Mesenchymal stem cell (in vitro differentiated cells and primary cell): ENCODE data around the gene C1orf174.

Source experiments
- DNase-seq: peaks from one replicate; pipeline ENCODE4 v3.0.0-alpha.2; 2013
- H2AFZ ChIP-seq: one replicate; pipeline ENCODE4 v1.6.1; 2013; ENCODE audit warnings: low read depth, mild to moderate bottlenecking, control low read depth, inconsistent platforms, low read length, moderate library complexity
- H2AK5ac ChIP-seq: 2 replicates; pipeline ENCODE4 v1.6.1; 2013; ENCODE audit warnings: low read length, moderate library complexity, mild to moderate bottlenecking, inconsistent platforms; ENCODE audit not compliant: severe bottlenecking
- H2BK120ac ChIP-seq: one replicate; pipeline ENCODE4 v1.6.1; 2013; ENCODE audit warnings: low read depth, mild to moderate bottlenecking, inconsistent platforms, low read length, moderate library complexity
- H2BK12ac ChIP-seq, 2 experiments: one replicate each; pipeline ENCODE4 v1.6.1; 2013; ENCODE audit warnings: inconsistent platforms in 2 of 2, low read length in 2 of 2, mild to moderate bottlenecking in 2 of 2, moderate library complexity in 2 of 2, control low read depth in 1 of 2
- H2BK15ac ChIP-seq: one replicate; pipeline ENCODE4 v1.6.1; 2013; ENCODE audit warnings: mild to moderate bottlenecking, low read depth, inconsistent platforms; ENCODE audit not compliant: poor library complexity, severe bottlenecking
- H2BK5ac ChIP-seq: 2 replicates; pipeline ENCODE4 v1.6.1; 2013; ENCODE audit warnings: low read depth, mild to moderate bottlenecking, low read length, control low read depth, inconsistent platforms; ENCODE audit not compliant: poor library complexity, severe bottlenecking
- H3K14ac ChIP-seq, 2 experiments: one replicate each; pipeline ENCODE4 v1.6.1; 2013; ENCODE audit warnings: inconsistent platforms in 2 of 2, low read length in 2 of 2, control low read depth in 1 of 2, mild to moderate bottlenecking in 1 of 2, moderate library complexity in 1 of 2
- H3K18ac ChIP-seq, 2 experiments: one replicate each; pipeline ENCODE4 v1.6.1; 2013; ENCODE audit warnings: inconsistent platforms in 2 of 2, low read length in 2 of 2, control low read depth in 1 of 2, low read depth in 1 of 2, mild to moderate bottlenecking in 1 of 2
- H3K23ac ChIP-seq, 2 experiments: one replicate each; pipeline ENCODE4 v1.6.1; 2013; ENCODE audit warnings: inconsistent platforms in 2 of 2, low read length in 2 of 2, mild to moderate bottlenecking in 2 of 2, moderate library complexity in 2 of 2, control low read depth in 1 of 2
- H3K27ac ChIP-seq: 2 replicates; pipeline ENCODE4 v1.5.1; 2013; ENCODE audit warnings: mild to moderate bottlenecking, moderate library complexity, low read length, control low read depth, inconsistent platforms; ENCODE audit not compliant: poor library complexity, severe bottlenecking
- H3K27me3 ChIP-seq, 2 experiments: 2 replicates each; pipeline versions ENCODE4 v1.6.1 to v1.7.0; 2013; ENCODE audit warnings: low read length in 2 of 2, mild to moderate bottlenecking in 2 of 2, moderate library complexity in 2 of 2, control low read depth in 1 of 2, inconsistent platforms in 1 of 2; ENCODE audit not compliant: control insufficient read depth in 1 of 2, insufficient read depth in 1 of 2
- H3K36me3 ChIP-seq, 2 experiments: 2 replicates each; pipeline versions ENCODE4 v1.6.1 to v1.7.0; 2013; ENCODE audit warnings: low read length in 2 of 2, control low read depth in 1 of 2, inconsistent platforms in 1 of 2, low read depth in 1 of 2, mild to moderate bottlenecking in 1 of 2; ENCODE audit not compliant: insufficient read depth in 2 of 2, control insufficient read depth in 1 of 2
- H3K4ac ChIP-seq, 2 experiments: one replicate each; pipeline ENCODE4 v1.6.1; 2013; ENCODE audit warnings: inconsistent platforms in 2 of 2, low read length in 2 of 2, mild to moderate bottlenecking in 2 of 2, moderate library complexity in 2 of 2, control low read depth in 1 of 2, low read depth in 1 of 2
- H3K4me1 ChIP-seq: 2 replicates; pipeline ENCODE4 v1.6.1; 2013; ENCODE audit warnings: low read depth, low read length, control low read depth; ENCODE audit not compliant: control insufficient read depth, insufficient read depth
- H3K4me2 ChIP-seq: 2 replicates; pipeline ENCODE4 v1.6.1; 2013; ENCODE audit warnings: low read length, mild to moderate bottlenecking, inconsistent platforms; ENCODE audit not compliant: poor library complexity, severe bottlenecking
- H3K4me3 ChIP-seq, 2 experiments: 2 replicates each; pipeline versions ENCODE4 v1.5.1 to v1.7.0; 2013; ENCODE audit warnings: low read length in 2 of 2, mild to moderate bottlenecking in 2 of 2, control low read depth in 1 of 2, low read depth in 1 of 2; ENCODE audit not compliant: insufficient read depth in 1 of 2
- H3K79me1 ChIP-seq: replicated peaks from 2 replicates; pipeline ENCODE4 v1.6.1; 2013; ENCODE audit warnings: mild to moderate bottlenecking, control low read depth, low read length, inconsistent platforms; ENCODE audit not compliant: poor library complexity, severe bottlenecking
- H3K9ac ChIP-seq: 2 replicates; pipeline ENCODE4 v1.7.0; 2013; ENCODE audit warnings: mild to moderate bottlenecking, low read length, moderate library complexity
- H3K9me3 ChIP-seq: 2 replicates; pipeline ENCODE4 v1.7.0; 2013; ENCODE audit warnings: mild to moderate bottlenecking, low read length; ENCODE audit not compliant: control insufficient read depth
- H4K8ac ChIP-seq: one replicate; pipeline ENCODE4 v1.6.1; 2013; ENCODE audit warnings: inconsistent platforms, mild to moderate bottlenecking, low read length, moderate library complexity
- H4K91ac ChIP-seq: one replicate; pipeline ENCODE4 v1.6.1; 2013; ENCODE audit warnings: mild to moderate bottlenecking, low read length, inconsistent platforms
- WGBS: methylation state at CpG from one replicate; pipeline ENCODE4 v1.1.7; 2013; ENCODE audit warnings: mixed read lengths; 5-methylcytosine and 5-hydroxymethylcytosine counted together

The C1orf174 gene

GRCh38 chr1:3905953-3906671 is 6.0 kb upstream of the C1orf174 start:
- H2BK15ac ChIP-seq: no peak overlapping the region
- no peak overlapping the region for H3K27ac ChIP-seq
- WGBS: 89% methylated on average over 18 of the region's 18 CpGs
- DNase-seq: no peak
- no peak overlapping the region for H4K8ac ChIP-seq
- H3K4ac ChIP-seq: no peak overlapping the region
- H3K79me1 ChIP-seq: peaks cover 2% of the 10 kb centered on the region
- no peak overlapping the region for H3K18ac ChIP-seq
- no peak overlapping the region for H3K14ac ChIP-seq
- no peak overlapping the region for H4K91ac ChIP-seq
- no peak overlapping the region for H2AFZ ChIP-seq
- H3K9me3 ChIP-seq: no peaks in the 10 kb centered on the region
- H2BK12ac ChIP-seq: no peak overlapping the region
- peaks cover 15% of the 10 kb centered on the region for H3K4me1 ChIP-seq
- no peaks in the 10 kb centered on the region for H3K36me3 ChIP-seq
- H2AK5ac ChIP-seq: no peak overlapping the region
- H3K9ac ChIP-seq: no peak overlapping the region
- no peak overlapping the region for H3K23ac ChIP-seq
- peaks cover 22% of the 10 kb centered on the region in 2 experiments for H3K27me3 ChIP-seq
- no peak overlapping the region for H3K4me3 ChIP-seq
- no peak overlapping the region for H2BK120ac ChIP-seq
- H2BK5ac ChIP-seq: no peak overlapping the region
- H3K4me2 ChIP-seq: no peak overlapping the region

DNA sequence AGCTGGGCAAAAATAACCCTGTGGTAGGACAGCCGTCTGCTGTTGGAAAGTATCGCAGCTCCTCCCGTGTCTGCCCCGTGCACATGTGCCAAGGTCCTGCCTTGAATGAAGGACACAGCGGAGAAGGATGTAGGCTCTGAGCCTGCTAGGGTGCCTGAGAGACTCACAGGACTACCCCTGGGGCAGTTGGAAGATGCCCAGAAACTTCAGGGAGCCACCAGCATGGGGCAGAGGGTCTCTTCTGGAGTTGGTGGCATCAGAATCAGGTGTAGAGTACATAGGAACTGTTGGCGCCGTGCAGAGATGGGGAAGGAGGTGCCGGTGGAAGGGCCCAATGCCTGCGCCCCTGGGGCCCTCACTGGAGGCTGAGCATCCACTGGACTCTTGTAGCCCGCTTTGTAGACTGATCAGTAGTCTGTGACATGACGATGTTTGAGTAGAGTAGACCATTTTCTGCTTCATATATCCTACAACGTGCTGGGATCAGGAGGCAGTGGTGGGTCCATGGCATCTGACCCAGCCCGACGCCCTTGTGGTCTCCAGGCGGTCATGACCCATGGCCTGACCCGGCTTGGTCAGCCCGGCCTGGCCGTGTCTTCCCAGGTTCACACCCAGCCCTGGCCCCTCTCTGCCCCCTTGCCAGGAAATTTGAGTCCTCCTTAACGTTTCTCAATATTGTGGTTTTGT is 5.3 kb upstream of the C1orf174 start:
- Histone ChIP-seq H3K4ac (no peak overlapping the region), H3K27me3 (peaks cover 15% of the 10 kb centered on the region in 2 experiments), H4K8ac (no peak overlapping the region), H2BK5ac (no peak overlapping the region), H2BK120ac (no peak overlapping the region), H3K79me1 (peaks cover 2% of the 10 kb centered on the region), H3K23ac (no peak overlapping the region), H3K27ac (no peak overlapping the region), H3K14ac (no peak overlapping the region), H2BK12ac (no peak overlapping the region), H3K36me3 (no peaks in the 10 kb centered on the region), H3K18ac (no peak overlapping the region), H3K4me3 (no peak overlapping the region), H3K4me2 (no peak overlapping the region), H3K4me1 (peaks cover 9% of the 10 kb centered on the region), H4K91ac (no peak overlapping the region), H2BK15ac (no peak overlapping the region), H2AFZ (no peak overlapping the region), H3K9ac (no peak overlapping the region), H3K9me3 (no peaks in the 10 kb centered on the region), H2AK5ac (no peak overlapping the region)
- WGBS: 86% methylated on average over 19 of the region's 19 CpGs
- no peak for DNase-seq

- no peaks in the 10 kb centered on the region for H3K9me3 ChIP-seq
- no peak overlapping the region for H2BK12ac ChIP-seq
- H4K91ac ChIP-seq: no peak overlapping the region
- no peak overlapping the region for H2AK5ac ChIP-seq
- no peak for DNase-seq
- no peak overlapping the region for H3K4me2 ChIP-seq
- H3K14ac ChIP-seq: no peak overlapping the region
- no peak overlapping the region for H2AFZ ChIP-seq
- no peak overlapping the region for H3K27ac ChIP-seq
- H2BK5ac ChIP-seq: no peak overlapping the region
- peaks cover 9% of the 10 kb centered on the region in 2 experiments for H3K27me3 ChIP-seq
- H3K79me1 ChIP-seq: peaks cover 2% of the 10 kb centered on the region
- H3K4ac ChIP-seq: no peak overlapping the region
- no peak overlapping the region for H4K8ac ChIP-seq
- peaks cover 7% of the 10 kb centered on the region for H3K4me1 ChIP-seq
- H3K36me3 ChIP-seq: no peaks in the 10 kb centered on the region
- 88% methylated on average over 4 of the region's 4 CpGs for WGBS
- no peak overlapping the region for H3K4me3 ChIP-seq
- H2BK15ac ChIP-seq: no peak overlapping the region
- no peak overlapping the region for H2BK120ac ChIP-seq
- no peak overlapping the region for H3K9ac ChIP-seq
- no peak overlapping the region for H3K23ac ChIP-seq
- no peak overlapping the region for H3K18ac ChIP-seq
Measured at GRCh38 chr1:3904843-3905185, 4.7 kb upstream of the C1orf174 start.

DNA sequence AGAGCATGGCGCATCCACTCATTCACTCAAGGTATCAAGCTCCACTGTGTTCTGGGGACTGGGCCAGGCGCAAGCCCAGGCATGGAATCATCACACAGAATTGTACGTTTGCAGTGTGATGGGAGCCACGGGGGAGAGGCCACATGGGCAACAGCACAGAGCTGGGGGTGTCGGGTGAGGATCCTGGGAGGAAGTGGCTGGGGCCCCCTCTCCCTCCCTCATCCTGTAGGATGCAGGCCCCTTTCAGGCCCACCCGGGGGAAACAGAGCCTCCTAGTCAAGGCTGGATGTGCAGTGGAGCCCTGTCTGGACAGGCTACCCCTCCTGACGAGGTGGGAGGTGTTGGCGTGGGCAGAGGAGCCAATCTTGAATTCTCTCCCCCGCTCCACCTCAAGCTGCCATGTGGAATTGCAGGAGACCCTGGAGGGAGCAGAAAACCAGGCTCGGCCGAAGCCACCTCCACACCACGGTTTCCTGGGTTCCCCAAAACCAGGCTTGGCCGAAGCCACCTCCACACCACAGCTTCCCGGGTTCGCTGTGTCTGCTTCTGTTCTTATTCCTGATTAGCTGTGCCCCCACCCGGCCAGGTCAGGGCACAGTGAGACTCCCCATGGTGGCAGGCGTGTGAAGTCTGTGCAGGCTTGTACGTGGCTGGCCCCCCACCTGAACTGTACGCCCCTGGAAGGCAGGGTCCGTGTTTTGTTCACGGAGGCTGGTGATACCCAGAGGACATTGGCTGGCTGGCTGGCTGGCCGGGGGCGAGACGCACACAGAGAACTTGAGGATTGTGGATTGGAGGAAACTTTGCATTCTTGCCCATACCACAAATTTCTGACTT is 4.2 kb upstream of the C1orf174 start:
- H3K4ac ChIP-seq: no peak overlapping the region
- H3K14ac ChIP-seq: no peak overlapping the region
- H2BK5ac ChIP-seq: no peak overlapping the region
- H3K4me1 ChIP-seq: peaks cover 10% of the 10 kb centered on the region
- H3K79me1 ChIP-seq: peaks cover 2% of the 10 kb centered on the region
- no peak overlapping the region for H2AFZ ChIP-seq
- H3K4me2 ChIP-seq: no peak overlapping the region
- H3K18ac ChIP-seq: no peak overlapping the region
- H2BK15ac ChIP-seq: no peak overlapping the region
- H2AK5ac ChIP-seq: no peak overlapping the region
- H2BK120ac ChIP-seq: no peak overlapping the region
- H3K36me3 ChIP-seq: no peaks in the 10 kb centered on the region
- no peak for DNase-seq
- no peak overlapping the region for H4K8ac ChIP-seq
- no peak overlapping the region for H3K4me3 ChIP-seq
- H3K23ac ChIP-seq: no peak overlapping the region
- no peak overlapping the region for H3K9ac ChIP-seq
- peaks cover 5 to 8% of the 10 kb centered on the region in 2 experiments for H3K27me3 ChIP-seq
- no peaks in the 10 kb centered on the region for H3K9me3 ChIP-seq
- H3K27ac ChIP-seq: no peak overlapping the region
- WGBS: 85% methylated on average over 23 of the region's 24 CpGs
- no peak overlapping the region for H4K91ac ChIP-seq
- H2BK12ac ChIP-seq: no peak overlapping the region
